Testis (tissue), 3 donors: ENCODE results near the gene GARRE1. TPM values are rescaled to one million over a fixed set of nuclear protein-coding genes. Genes with fewer than 3 reads are reported as not detected.
"Not testable (repeated sequence)": the region's sequence is repeated elsewhere in the genome, so short reads cannot be mapped to it uniquely, and the experiment has no call there.

Experiments
- DNase-seq: peaks from one replicate; pipeline ENCODE4 v3.0.0-alpha.2; 2019
- H3K27ac ChIP-seq, 2 donors: fragments of 200-600 bp; sonication (generic); one replicate each; pipeline ENCODE4 v1.5.1; 2019
- H3K27me3 ChIP-seq: fragments of 200-600 bp; sonication (generic); one replicate; pipeline ENCODE4 v1.5.1; 2019
- H3K36me3 ChIP-seq: fragments of 200-600 bp; sonication (generic); one replicate; pipeline ENCODE4 v1.5.1; 2017; ENCODE audit warnings: low read depth; ENCODE audit errors: missing control alignments
- H3K4me1 ChIP-seq: fragments of 200-600 bp; sonication (generic); one replicate; pipeline ENCODE4 v1.5.1; 2019
- H3K4me3 ChIP-seq, 2 donors: fragments of 200-600 bp; sonication (generic); one replicate each; pipeline ENCODE4 v1.5.1; 2017 to 2019
- H3K9me3 ChIP-seq: fragments of 200-600 bp; sonication (generic); one replicate; pipeline ENCODE4 v1.5.1; 2017
- CTCF ChIP-seq, 3 experiments: fragments of 450-650 bp in 2 of 3; fragments of 200-600 bp in 1 of 3; sonication (generic) in 1 of 3; IDR thresholded peaks; one replicate each; pipeline ENCODE4 v1.5.1; 2016 to 2019; ENCODE audit warnings: antibody characterized with exemption in 3 of 3, mild to moderate bottlenecking in 2 of 3, moderate library complexity in 1 of 3
- POLR2A ChIP-seq: fragments of 450-650 bp; IDR thresholded peaks from one replicate; pipeline ENCODE4 v1.6.1; 2017; ENCODE audit warnings: antibody characterized with exemption, mild to moderate bottlenecking, moderate library complexity
- WGBS, 2 donors: methylation state at CpG; one replicate each; pipeline ENCODE4 v1.1.5; 2018; 5-methylcytosine and 5-hydroxymethylcytosine counted together
- intact Hi-C: fragments of 100-400 bp; cut with DNase I; formaldehyde crosslinking; loops from one replicate; pipeline ENCODE4 v1.15.1; 2023; ENCODE audit warnings: low total_unique reads
- polyA plus RNA-seq: library from polyadenylated mRNA; stranded (reverse); fragments of 350-450 nt; fragmentation: Illumina TruSeq; extraction: RNeasy Lipid Tissue Mini Kit (QIAGEN cat#74804); gene quantifications from one replicate; pipeline ENCODE4 v1.2.3, GENCODE V29; 2014; ENCODE audit warnings: low read depth, low replicate concordance; ENCODE audit not compliant: insufficient read depth
- total RNA-seq, 2 donors: library from RNA; depleted of rRNA; stranded (reverse); fragments of >200 nt; gene quantifications; one replicate each; pipeline ENCODE4 v1.2.3, GENCODE V29; 2016

The GARRE1 gene
- total and polyA plus RNA-seq, 3 donors from 2014 or later: 21.1 to 38.4 (median 33.7) TPM

GRCh38 chr19:34213283-34213682 is 41.1 kb upstream of the GARRE1 start:
- H3K9me3 ChIP-seq: no peaks in the 10 kb centered on the region
- intact Hi-C loops: no loop called here
- H3K27ac ChIP-seq: no peak overlapping the region
- no peak for DNase-seq
- H3K27me3 ChIP-seq: no peaks in the 10 kb centered on the region
- no peak overlapping the region for H3K4me3 ChIP-seq
- TF ChIP-seq POLR2A (no peak), CTCF (IDR thresholded peaks at IDR 0.05) (no peak)
- 84 to 95% methylated on average over 2 of the region's 2 CpGs for WGBS, 2 donors
- H3K36me3 ChIP-seq: no peaks in the 10 kb centered on the region
- H3K4me1 ChIP-seq: peaks cover 2% of the 10 kb centered on the region

- Histone ChIP-seq H3K27ac (no peak overlapping the region), H3K36me3 (no peaks in the 10 kb centered on the region)
- 92 to 99% methylated on average over 4 of the region's 4 CpGs for WGBS, 2 donors
Measured at GRCh38 chr19:34214040-34214439, 40.3 kb upstream of the GARRE1 start.

DNA sequence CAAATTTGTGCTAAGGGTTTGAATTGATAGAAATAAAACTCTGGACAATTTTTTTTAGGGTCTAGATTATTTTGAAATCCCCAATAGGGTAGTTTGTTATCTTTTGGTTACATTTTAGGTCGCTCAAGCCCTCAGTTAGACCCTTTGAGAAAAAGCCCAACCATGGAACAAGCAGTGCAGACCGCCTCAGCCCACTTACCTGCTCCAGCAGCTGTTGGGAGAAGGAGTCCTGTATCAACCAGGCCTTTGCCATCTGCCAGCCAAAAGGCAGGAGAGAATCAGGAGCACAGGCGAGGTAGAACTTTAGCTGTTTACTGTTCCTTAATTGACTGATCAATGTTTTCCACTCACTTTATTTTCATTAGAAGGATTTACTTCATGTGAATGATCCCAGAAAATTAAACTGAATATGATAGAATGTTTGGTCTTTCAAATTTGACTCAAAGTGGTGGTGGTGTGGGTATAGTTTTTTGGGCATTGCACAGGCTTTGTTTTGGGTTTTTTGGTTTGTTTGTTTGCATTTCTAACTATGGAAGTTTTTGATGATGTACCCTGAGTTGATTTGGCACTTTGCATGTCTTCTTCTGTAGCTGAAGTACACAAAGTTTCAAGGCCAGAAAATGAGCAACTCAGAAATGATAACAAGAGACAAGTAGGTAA is 39.2 kb upstream of the GARRE1 start:
- Histone ChIP-seq H3K27ac (no peak overlapping the region), H3K4me3 (no peak overlapping the region), H3K4me1 (peaks cover 3% of the 10 kb centered on the region), H3K27me3 (no peaks in the 10 kb centered on the region), H3K36me3 (no peaks in the 10 kb centered on the region), H3K9me3 (no peaks in the 10 kb centered on the region)
- intact Hi-C loops: no loop called here
- no peak for DNase-seq
- WGBS, 2 donors: 82 to 85% methylated on average over 3 of the region's 3 CpGs
- no peak for TF ChIP-seq POLR2A
- no peak for TF ChIP-seq CTCF (IDR thresholded peaks at IDR 0.05)

More at GRCh38 chr19:34214040-34214439, 40.3 kb upstream of the GARRE1 start:
- no peak for DNase-seq
- intact Hi-C loops: no loop called here
- TF ChIP-seq CTCF (IDR thresholded peaks at IDR 0.05): no peak
- TF ChIP-seq POLR2A: no peak
- Histone ChIP-seq H3K4me3 (no peak overlapping the region), H3K27me3 (no peaks in the 10 kb centered on the region), H3K4me1 (peaks cover 3% of the 10 kb centered on the region), H3K9me3 (no peaks in the 10 kb centered on the region)

- H3K36me3 ChIP-seq: no peaks in the 10 kb centered on the region
- H3K4me1 ChIP-seq: peaks cover 3% of the 10 kb centered on the region
- no peak overlapping the region for H3K27ac ChIP-seq
- no peaks in the 10 kb centered on the region for H3K27me3 ChIP-seq
- no peaks in the 10 kb centered on the region for H3K9me3 ChIP-seq
- DNase-seq: no peak
- 88 to 93% methylated on average over 3 of the region's 3 CpGs for WGBS, 2 donors
- intact Hi-C loops: no loop called here
- TF ChIP-seq POLR2A (no peak), CTCF (IDR thresholded peaks at IDR 0.05) (no peak)
- no peak overlapping the region for H3K4me3 ChIP-seq
Measured at GRCh38 chr19:34215666-34216038, 38.7 kb upstream of the GARRE1 start.

DNA sequence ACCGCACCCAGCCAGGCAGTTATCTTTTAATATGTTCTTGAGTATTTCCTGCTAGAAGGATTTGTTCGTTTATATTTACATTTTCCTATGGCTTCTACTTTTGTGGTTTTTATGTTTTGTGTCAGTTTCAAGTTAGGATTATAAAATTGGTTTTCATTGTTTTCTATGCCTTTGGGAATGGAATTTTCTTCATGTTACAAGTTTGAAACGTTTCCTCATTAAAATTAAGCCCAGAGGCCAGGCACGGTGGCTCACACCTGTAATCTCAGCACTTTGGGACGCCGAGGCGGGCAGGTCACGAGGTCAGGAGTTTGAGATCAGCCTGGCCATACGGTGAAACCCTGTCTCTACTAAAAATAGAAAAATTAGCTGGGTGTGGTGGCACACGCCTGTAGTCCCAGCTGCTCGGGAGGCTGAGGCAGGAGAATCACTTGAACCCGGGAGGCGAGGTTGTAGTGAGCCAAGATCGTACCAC is 37.6 kb upstream of the GARRE1 start:
- WGBS, 2 donors: 74 to 80% methylated on average over 14 of the region's 14 CpGs
- H3K27me3 ChIP-seq, H3K36me3 ChIP-seq, H3K4me1 ChIP-seq, H3K27ac ChIP-seq, intact Hi-C loops, H3K9me3 ChIP-seq, DNase-seq, H3K4me3 ChIP-seq: not testable (repeated sequence)
